ENCODE results near the gene DLL4. TPM values are rescaled to one million over a fixed set of nuclear protein-coding genes. Genes with fewer than 3 reads are reported as not detected.

DLL4 gene
- total and polyA plus RNA-seq, 11 donors, result 4.7 to 20.8 (median 11.1) TPM

GRCh38 chr15:40964006-40964405, 34.9 kb downstream of the DLL4 start:
- no peak for ATAC-seq
- Histone ChIP-seq H3K27me3 (no peaks in the 10 kb centered on the region), H3K36me3 (no peaks in the 10 kb centered on the region), H3K4me3 (no peak overlapping the region), H3K27ac (no peak overlapping the region), H3K9me3 (no peaks in the 10 kb centered on the region), H3K4me1 (peaks cover 0 to 16% (median 2%) of the 10 kb centered on the region in 12 donors)
- intact Hi-C loops (cut with DNase I), result no loop called here
- WGBS, 4 donors, result 79 to 90% (median 82%) methylated on average over 8 of the region's 8 CpGs
- peak in 1 of 5 donors; percentile 13 for DNase-seq
- TF ChIP-seq POLR2A (IDR thresholded peaks at IDR 0.05), result no peak
- TF ChIP-seq CTCF (IDR thresholded peaks at IDR 0.05), result no peak

GRCh38 chr15:40964634-40965033, 35.5 kb downstream of the DLL4 start:
- ATAC-seq (no peak), DNase-seq (no peak)
- H3K27ac ChIP-seq, result no peak overlapping the region
- H3K4me1 ChIP-seq, result peaks cover 0 to 16% (median 2%) of the 10 kb centered on the region in 12 donors
- no peak overlapping the region for H3K4me3 ChIP-seq
- H3K9me3 ChIP-seq, result no peaks in the 10 kb centered on the region
- 83 to 86% (median 85%) methylated on average over 13 of the region's 13 CpGs for WGBS, 4 donors
- intact Hi-C loops (cut with DNase I), result no loop called here
- no peaks in the 10 kb centered on the region for H3K36me3 ChIP-seq
- TF ChIP-seq CTCF (IDR thresholded peaks at IDR 0.05) (no peak), POLR2A (IDR thresholded peaks at IDR 0.05) (no peak)
- no peaks in the 10 kb centered on the region for H3K27me3 ChIP-seq

- DNase-seq, result no peak
- TF ChIP-seq POLR2A (IDR thresholded peaks at IDR 0.05) (no peak), CTCF (IDR thresholded peaks at IDR 0.05) (no peak)
- H3K27me3 ChIP-seq, result no peaks in the 10 kb centered on the region
- peaks cover 0 to 16% (median 2%) of the 10 kb centered on the region in 12 donors for H3K4me1 ChIP-seq
- H3K36me3 ChIP-seq, result no peaks in the 10 kb centered on the region
- WGBS, 4 donors, result 70 to 73% (median 71%) methylated on average over 7 of the region's 7 CpGs
- H3K9me3 ChIP-seq, result no peaks in the 10 kb centered on the region
- no peak overlapping the region for H3K27ac ChIP-seq
- H3K4me3 ChIP-seq, result no peak overlapping the region
- intact Hi-C loops (cut with DNase I), result no loop called here
- ATAC-seq, result no peak
Measured at GRCh38 chr15:40968290-40969085, 39.3 kb downstream of the DLL4 start.

GRCh38 chr15:40969363-40969762, 40.2 kb downstream of the DLL4 start:
- Histone ChIP-seq H3K27me3 (no peaks in the 10 kb centered on the region), H3K9me3 (no peaks in the 10 kb centered on the region), H3K27ac (no peak overlapping the region), H3K36me3 (no peaks in the 10 kb centered on the region), H3K4me1 (peaks cover 0 to 16% (median 2%) of the 10 kb centered on the region in 12 donors), H3K4me3 (no peak overlapping the region)
- 88 to 96% (median 94%) methylated on average over 8 of the region's 8 CpGs for WGBS, 4 donors
- intact Hi-C loops (cut with DNase I), result no loop called here
- DNase-seq (no peak), ATAC-seq (no peak)
- no peak for TF ChIP-seq CTCF (IDR thresholded peaks at IDR 0.05)
- TF ChIP-seq POLR2A (IDR thresholded peaks at IDR 0.05), result no peak

Data from heart left ventricle (tissue), 16 donors.